Measurements from ENCODE around the gene MAG.
A peak's percentile ranks its signal among the peaks of the same experiment; 100 is the strongest.

The MAG gene

GRCh38 chr19:35291916-35292315 is at the start of gene MAG:
MAG (plus strand) TSS chr19:35292161; CDS start chr19:35295409, 3,248 bp downstream.
- TF ChIP-seq CTCF (IDR thresholded peaks at IDR 0.05; ENCODE audit: insufficient read depth, low read depth, low read length, missing control alignments): no peak
- H3K4me3 ChIP-seq (ENCODE audit: low read length): no peak within 1 kb of the TSS
- DNase-seq (ENCODE audit: low read depth): no peak

GRCh38 chr19:35246466-35247092 is 45.4 kb upstream of the MAG start:
- H3K4me3 ChIP-seq (ENCODE audit: low read length): no peak overlapping the region
- TF ChIP-seq CTCF (IDR thresholded peaks at IDR 0.05; ENCODE audit: insufficient read depth, low read depth, low read length, missing control alignments): no peak
- no peak for DNase-seq (ENCODE audit: low read depth)

GRCh38 chr19:35247526-35248309 is 44.2 kb upstream of the MAG start:
- DNase-seq (ENCODE audit: low read depth): peak; percentile 92
- H3K4me3 ChIP-seq (ENCODE audit: low read length): peak overlapping the region; percentile 75
- TF ChIP-seq CTCF (IDR thresholded peaks at IDR 0.05; ENCODE audit: insufficient read depth, low read depth, low read length, missing control alignments): peak; percentile 62

GRCh38 chr19:35248310-35249145 is 43.4 kb upstream of the MAG start, which contains the start of gene LSR:
LSR (plus strand) TSS chr19:35249002; CDS start chr19:35249023, 21 bp downstream.
- TF ChIP-seq CTCF (IDR thresholded peaks at IDR 0.05; ENCODE audit: insufficient read depth, low read depth, low read length, missing control alignments): no peak
- peak; percentile 96 for DNase-seq (ENCODE audit: low read depth)
- H3K4me3 ChIP-seq (ENCODE audit: low read length): peak within 1 kb of the TSS; percentile 75

GRCh38 chr19:35249146-35249847 is 42.7 kb upstream of the MAG start:
- DNase-seq (ENCODE audit: low read depth): peak; percentile 46
- peak overlapping the region; percentile 75 for H3K4me3 ChIP-seq (ENCODE audit: low read length)
- no peak for TF ChIP-seq CTCF (IDR thresholded peaks at IDR 0.05; ENCODE audit: insufficient read depth, low read depth, low read length, missing control alignments)

Data from epithelial cell of esophagus (primary cell).